HG02973 (cell line): Measurements from ENCODE around the gene GRHL3.

Experiments
- ATAC-seq: cut with Tn5 transposase; IDR thresholded peaks from one replicate; pipeline ENCODE4 v1.9.1; 2021; ENCODE audit warnings: moderate library complexity; ENCODE audit not compliant: unreplicated experiment

The GRHL3 gene

GRCh38 chr1:24317081-24317480 is 2.1 kb upstream of the GRHL3 start:
- no peak for ATAC-seq

GRCh38 chr1:24317956-24318614 is 1.1 kb upstream of the GRHL3 start:
- no peak for ATAC-seq

- no peak for ATAC-seq
Observed at GRCh38 chr1:24318615-24319311, 394 bp upstream of the GRHL3 start.

GRCh38 chr1:24319962-24320361 is 805 bp downstream of the GRHL3 start:
- no peak for ATAC-seq

GRCh38 chr1:24321126-24321525 is 2.0 kb downstream of the GRHL3 start:
- no peak for ATAC-seq

GRCh38 chr1:24321697-24322469 is 2.7 kb downstream of the GRHL3 start:
- ATAC-seq: no peak

- ATAC-seq: no peak
Observed at GRCh38 chr1:24322470-24323177, 3.5 kb downstream of the GRHL3 start.

- ATAC-seq: no peak
Observed at GRCh38 chr1:24323281-24323680, 4.1 kb downstream of the GRHL3 start.

- no peak for ATAC-seq
Observed at GRCh38 chr1:24324903-24325302, 5.7 kb downstream of the GRHL3 start.

GRCh38 chr1:24325587-24326449 is 6.7 kb downstream of the GRHL3 start:
- ATAC-seq: no peak

GRCh38 chr1:24327486-24327885 is 8.3 kb downstream of the GRHL3 start:
- no peak for ATAC-seq

- no peak for ATAC-seq
Observed at GRCh38 chr1:24327891-24328290, 8.7 kb downstream of the GRHL3 start.

GRCh38 chr1:24329331-24329730 is 10.2 kb downstream of the GRHL3 start:
- no peak for ATAC-seq

GRCh38 chr1:24329797-24330543 is 10.8 kb downstream of the GRHL3 start:
- ATAC-seq: no peak

- no peak for ATAC-seq
Observed at GRCh38 chr1:24331961-24332673, 13.0 kb downstream of the GRHL3 start.

GRCh38 chr1:24336075-24336474 is 16.9 kb downstream of the GRHL3 start:
- no peak for ATAC-seq

GRCh38 chr1:24337455-24337854 is 18.3 kb downstream of the GRHL3 start:
- ATAC-seq: no peak

GRCh38 chr1:24338447-24338846 is 19.3 kb downstream of the GRHL3 start:
- no peak for ATAC-seq

- ATAC-seq: no peak
Observed at GRCh38 chr1:24339996-24340395, 20.8 kb downstream of the GRHL3 start.
